ENCODE results near the gene SEPHS1. TPM values are rescaled to one million over a fixed set of nuclear protein-coding genes. Genes with fewer than 3 reads are reported as not detected.

The SEPHS1 gene, protein sequence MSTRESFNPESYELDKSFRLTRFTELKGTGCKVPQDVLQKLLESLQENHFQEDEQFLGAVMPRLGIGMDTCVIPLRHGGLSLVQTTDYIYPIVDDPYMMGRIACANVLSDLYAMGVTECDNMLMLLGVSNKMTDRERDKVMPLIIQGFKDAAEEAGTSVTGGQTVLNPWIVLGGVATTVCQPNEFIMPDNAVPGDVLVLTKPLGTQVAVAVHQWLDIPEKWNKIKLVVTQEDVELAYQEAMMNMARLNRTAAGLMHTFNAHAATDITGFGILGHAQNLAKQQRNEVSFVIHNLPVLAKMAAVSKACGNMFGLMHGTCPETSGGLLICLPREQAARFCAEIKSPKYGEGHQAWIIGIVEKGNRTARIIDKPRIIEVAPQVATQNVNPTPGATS
- total RNA-seq (2022) = 129 and 139 TPM in 2 replicates
- Bru-seq, nascent RNA = percentile 90 among the genes with signal in this experiment
- BruChase-seq, experiment 1, labeled RNA remaining after a 2-hour chase = percentile 90 among the genes with signal in this experiment
- BruChase-seq, experiment 2, labeled RNA remaining after a 6-hour chase = percentile 95 among the genes with signal in this experiment
- long read RNA-seq, transcript SEPHS1-201 (9 exons, 3,273 nt) = major isoform, 196 of 312 reads
- long read RNA-seq, transcript SEPHS1-206 (8 exons, 2,988 nt) = minor isoform, 5 of 312 reads
- long read RNA-seq, partial matches to known transcripts = 18 of 312 reads
- long read RNA-seq, other reads (novel, unspliced or antisense) = 91 of 312 reads

DNA sequence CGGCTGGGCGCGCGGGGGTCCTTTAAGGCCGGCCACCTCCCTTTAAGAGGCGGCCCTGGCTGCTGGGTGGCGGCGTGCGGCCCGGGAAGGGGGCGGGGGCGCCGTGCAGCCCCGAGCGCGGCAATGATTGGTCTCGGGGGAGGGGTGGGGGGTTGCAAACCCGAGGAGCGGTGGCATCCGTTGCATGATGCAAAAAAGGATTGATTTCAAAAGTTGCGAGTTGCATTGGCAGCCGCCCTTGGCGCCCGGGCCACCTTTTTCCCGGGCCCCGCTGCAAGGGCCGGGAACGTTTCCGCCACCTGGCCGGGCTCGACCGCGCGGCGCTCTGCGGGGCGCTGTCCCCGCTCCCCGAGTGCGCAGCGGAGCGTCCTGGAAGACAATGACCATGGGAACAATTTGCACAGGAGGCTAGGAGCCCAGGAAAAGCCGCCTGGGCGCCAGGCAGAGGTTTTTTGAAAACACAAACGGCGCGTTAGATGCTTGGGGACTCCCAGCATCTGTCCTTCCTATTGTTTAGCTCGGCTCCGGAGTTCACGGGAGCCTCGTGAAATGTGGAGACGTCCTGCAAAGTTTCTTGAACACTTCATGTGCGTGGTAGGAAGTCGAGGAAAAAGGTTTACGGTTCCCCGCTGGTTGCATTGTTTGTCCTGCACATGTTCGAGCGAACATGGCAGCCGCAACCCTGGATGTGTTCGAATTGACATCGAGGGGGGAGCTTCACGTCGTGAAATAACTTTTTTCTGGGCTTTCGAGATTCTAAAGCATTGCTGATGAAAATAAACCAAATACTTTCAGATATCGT lies at the start of gene SEPHS1:
SEPHS1 (minus strand) TSS at position 78 of the 802 bp plus-strand sequence. CDS start 3,343 bp downstream, outside the sequence.
- CTCF ChIA-PET = no interaction called here
- Mint-ChIP-seq H3K36me3 (ENCODE audit: insufficient read depth, unreplicated experiment) (peaks cover 42% of the 10 kb centered on the region), H3K4me3 (ENCODE audit: unreplicated experiment) (peak within 1 kb of the TSS; percentile 80), H3K27me3 (ENCODE audit: insufficient read depth, unreplicated experiment) (peaks cover 5% of the 10 kb centered on the region), H3K27ac (ENCODE audit: unreplicated experiment) (peak within 1 kb of the TSS; percentile 79), H3K4me1 (ENCODE audit: low read depth, unreplicated experiment) (peaks cover 21% of the 10 kb centered on the region), H3K9me3 (ENCODE audit: unreplicated experiment) (no peaks in the 10 kb centered on the region)
- TF ChIP-seq, protein P1, sequence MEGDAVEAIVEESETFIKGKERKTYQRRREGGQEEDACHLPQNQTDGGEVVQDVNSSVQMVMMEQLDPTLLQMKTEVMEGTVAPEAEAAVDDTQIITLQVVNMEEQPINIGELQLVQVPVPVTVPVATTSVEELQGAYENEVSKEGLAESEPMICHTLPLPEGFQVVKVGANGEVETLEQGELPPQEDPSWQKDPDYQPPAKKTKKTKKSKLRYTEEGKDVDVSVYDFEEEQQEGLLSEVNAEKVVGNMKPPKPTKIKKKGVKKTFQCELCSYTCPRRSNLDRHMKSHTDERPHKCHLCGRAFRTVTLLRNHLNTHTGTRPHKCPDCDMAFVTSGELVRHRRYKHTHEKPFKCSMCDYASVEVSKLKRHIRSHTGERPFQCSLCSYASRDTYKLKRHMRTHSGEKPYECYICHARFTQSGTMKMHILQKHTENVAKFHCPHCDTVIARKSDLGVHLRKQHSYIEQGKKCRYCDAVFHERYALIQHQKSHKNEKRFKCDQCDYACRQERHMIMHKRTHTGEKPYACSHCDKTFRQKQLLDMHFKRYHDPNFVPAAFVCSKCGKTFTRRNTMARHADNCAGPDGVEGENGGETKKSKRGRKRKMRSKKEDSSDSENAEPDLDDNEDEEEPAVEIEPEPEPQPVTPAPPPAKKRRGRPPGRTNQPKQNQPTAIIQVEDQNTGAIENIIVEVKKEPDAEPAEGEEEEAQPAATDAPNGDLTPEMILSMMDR (IDR thresholded peaks at IDR 0.05; ENCODE audit: insufficient read depth in 1 of 2, low read depth in 1 of 2, low read length in 1 of 2, severe bottlenecking in 1 of 2, unreplicated experiment in 1 of 2) = peak in 1 of 2 experiments; percentile 25
- intact Hi-C loops (cut with micrococcal nuclease; ENCODE audit: unreplicated experiment) = no loop called here
- Histone ChIP-seq H3K27me3 (replicated peaks; ENCODE audit: control insufficient read depth, insufficient read depth, low read length) (no peaks in the 10 kb centered on the region), H3K36me3 (ENCODE audit: control insufficient read depth, insufficient read depth, low read length) (peaks cover 2% of the 10 kb centered on the region; the same call in 1 of the 2 replicates), H3K4me1 (peaks cover 14% of the 10 kb centered on the region; the same call in 1 of the 2 replicates), H3K4me3 (ENCODE audit: low read depth, low read length) (peak within 1 kb of the TSS; percentile 39), H3K9me3 (no peaks in the 10 kb centered on the region)
- BruUV-seq (replicated peaks) = TSS peak; percentile 66
- peak; percentile 84 to 92 for DNase-seq
- POLR2A ChIA-PET = interaction anchor here (0.6 to 0.9 kb wide), 3 partner anchors 30 to 49 kb away, joined by 3 to 4 read pairs (median 3); no protein-coding TSS in a partner anchor

- peaks cover 4% of the 10 kb centered on the region; the same call in 1 of the 2 replicates for H3K9me3 ChIP-seq
- CTCF ChIA-PET = interaction anchor here (0.5 to 0.6 kb wide), 2 partner anchors 21 to 147 kb away, joined by 3 to 4 read pairs; no protein-coding TSS in a partner anchor
- no peaks in the 10 kb centered on the region for H3K36me3 ChIP-seq (ENCODE audit: control insufficient read depth, insufficient read depth, low read length)
- no peak overlapping the region for H3K4me3 Mint-ChIP-seq (ENCODE audit: unreplicated experiment)
- H3K4me3 ChIP-seq (ENCODE audit: low read depth, low read length) = no peak overlapping the region
- no peaks in the 10 kb centered on the region for H3K36me3 Mint-ChIP-seq (ENCODE audit: insufficient read depth, unreplicated experiment)
- POLR2A ChIA-PET = no interaction called here
- H3K4me1 Mint-ChIP-seq (ENCODE audit: low read depth, unreplicated experiment) = peaks cover 7% of the 10 kb centered on the region
- no peaks in the 10 kb centered on the region for H3K27me3 Mint-ChIP-seq (ENCODE audit: insufficient read depth, unreplicated experiment)
- no peak for DNase-seq
- intact Hi-C loops (cut with micrococcal nuclease; ENCODE audit: unreplicated experiment) = no loop called here
- no TSS peak for BruUV-seq (replicated peaks)
- no peak overlapping the region for H3K27ac Mint-ChIP-seq (ENCODE audit: unreplicated experiment)
- peaks cover 26% of the 10 kb centered on the region for H3K9me3 Mint-ChIP-seq (ENCODE audit: unreplicated experiment)
- H3K4me1 ChIP-seq = no peaks in the 10 kb centered on the region; the same call in 1 of the 2 replicates
- TF ChIP-seq, protein P1 (IDR thresholded peaks at IDR 0.05; ENCODE audit: insufficient read depth in 1 of 2, low read depth in 1 of 2, low read length in 1 of 2, severe bottlenecking in 1 of 2, unreplicated experiment in 1 of 2) = no peak
- H3K27me3 ChIP-seq (replicated peaks; ENCODE audit: control insufficient read depth, insufficient read depth, low read length) = no peaks in the 10 kb centered on the region
Measured at GRCh38 chr10:13397052-13397451, 49.0 kb upstream of the SEPHS1 start.
